ENCODE data around the gene POLE.

- TF ChIP-seq CTCF (IDR thresholded peaks at IDR 0.05) (no peak), POLR2A (IDR thresholded peaks at IDR 0.05) (no peak)
Measured at GRCh38 chr12:132620113-132620898, 66.8 kb downstream of the POLE start.

Data from body of pancreas (tissue), 4 donors.